Measurements from ENCODE around the gene GINS2. TPM values are rescaled to one million over a fixed set of nuclear protein-coding genes. Genes with fewer than 3 reads are reported as not detected.
A peak's percentile ranks its signal among the peaks of the same experiment; 100 is the strongest.

Gene GINS2
- total and polyA plus RNA-seq, 2 of the 4 experiments (the other 2 are of a cell fraction), result 12.0 to 13.4 TPM

GRCh38 chr16:85690469-85691064, 1.8 kb upstream of the GINS2 start:
- Histone ChIP-seq H3K27me3 (ENCODE audit: control insufficient read depth, insufficient read depth, low read length) (peaks cover 21% of the 10 kb centered on the region; the same call in 1 of the 2 replicates), H3K14ac (replicated peaks; ENCODE audit: low read depth, low read length) (no peak overlapping the region), H2BK15ac (ENCODE audit: low read depth, low read length) (no peak overlapping the region), H2BK20ac (ENCODE audit: low read depth, low read length) (no peak overlapping the region), H2BK5ac (ENCODE audit: low read depth, low read length, poor library complexity, severe bottlenecking) (no peak overlapping the region), H4K8ac (ENCODE audit: low read depth in 2 of 2, low read length in 2 of 2) (no peak overlapping the region), H3K4me3 (ENCODE audit: insufficient read depth, low read depth, low read length) (no peak overlapping the region), H2AK5ac (ENCODE audit: low read depth, low read length) (no peak overlapping the region), H4K20me1 (ENCODE audit: insufficient read depth, low read length) (no peaks in the 10 kb centered on the region), H2BK120ac (ENCODE audit: low read depth, low read length) (no peak overlapping the region), H3K4ac (ENCODE audit: low read depth, low read length) (no peak overlapping the region; the same call in 1 of the 2 replicates), H3K36me3 (ENCODE audit: control insufficient read depth, insufficient read depth, low read length) (no peaks in the 10 kb centered on the region), H3K4me2 (ENCODE audit: low read depth, low read length) (no peak overlapping the region), H3K56ac (ENCODE audit: extremely low read depth, insufficient read depth, low read length) (no peak overlapping the region), H3K9me3 (ENCODE audit: control insufficient read depth, insufficient read depth, low read length) (no peaks in the 10 kb centered on the region), H3K9ac (ENCODE audit: low read depth, low read length) (no peak overlapping the region), H2AFZ (replicated peaks; ENCODE audit: low read length, poor library complexity) (no peak overlapping the region), H3K4me1 (ENCODE audit: control insufficient read depth, insufficient read depth, low read length) (no peaks in the 10 kb centered on the region), H3K18ac (ENCODE audit: low read depth, low read length) (no peak overlapping the region), H3K79me1 (ENCODE audit: low read depth in 1 of 2, low read length in 2 of 2) (peaks cover 0 to 12% of the 10 kb centered on the region in 2 experiments; a peak in 2 of 4 replicates), H3K23ac (ENCODE audit: low read depth, low read length) (peak overlapping the region; percentile 71; the same call in 1 of the 2 replicates), H2AK9ac (replicated peaks; ENCODE audit: low read depth, low read length, poor library complexity) (no peak overlapping the region), H4K5ac (ENCODE audit: low read depth, low read length) (no peak overlapping the region), H3K27ac (ENCODE audit: insufficient read depth, low read length) (no peak overlapping the region), H4K91ac (ENCODE audit: insufficient read depth, low read depth, low read length) (no peak overlapping the region), H3K9me1 (ENCODE audit: insufficient read depth, low read length) (peaks cover under 1% of the 10 kb centered on the region; the same call in 1 of the 2 replicates)
- DNase-seq (no peak), ATAC-seq (ENCODE audit: low read depth) (no peak)
- ChIA-PET CTCF (no interaction called here), POLR2A (ENCODE audit: unreplicated experiment) (no interaction called here)
- intact Hi-C loops (cut with micrococcal nuclease) (no loop called here), in situ Hi-C loops (cut with MboI; ENCODE audit: low sequenced_read_pairs) (no loop called here), dilution Hi-C loops (cut with HindIII; ENCODE audit: low sequenced_read_pairs, unreplicated experiment) (no loop called here)
- no TSS peak for BruUV-seq (replicated peaks)
- WGBS, 2 experiments (ENCODE audit: extremely low coverage in 2 of 2, insufficient read length in 1 of 2), result 33% methylated on average over 4 of the region's 7 CpGs; no CpG with 5 or more reads in 1 of the 2 experiments
- TF ChIP-seq NFE2L2 (IDR thresholded peaks at IDR 0.05; ENCODE audit: low read depth, low read length), result no peak
